HEK293 (cell line): ENCODE measurements around the gene GIMAP6.

Experiments used
- CTCF ChIA-PET: fragments of 350-600 bp; formaldehyde crosslinking; extraction: SDS; loops from one replicate; lab custom pipeline; 2021; ENCODE audit warnings: antibody characterized with exemption; lab: Yijun Ruan, JAX
- POLR2A ChIA-PET: fragments of 300-600 bp; formaldehyde crosslinking; extraction: SDS; loops from one replicate; lab custom pipeline; 2020; ENCODE audit warnings: antibody characterized with exemption, inconsistent platforms; lab: Yijun Ruan, JAX
- H3K27ac ChIP-seq: fragments of 200-500 bp; sonication (Bioruptor generic); 2 replicates; pipeline ENCODE4 v1.5.1; 2014; ENCODE audit warnings: low read depth, low read length, control low read depth, inconsistent platforms; ENCODE audit errors: extremely low read depth
- H3K36me3 ChIP-seq, 2 experiments: fragments of 200-500 bp in 1 of 2; sonication (Bioruptor generic) in 1 of 2; 1 replicate in 1 of 2; 2 replicates in 1 of 2; pipeline ENCODE4 v1.5.1; 2014 to 2017; ENCODE audit warnings: inconsistent platforms in 2 of 2, low read length in 2 of 2; ENCODE audit not compliant: control insufficient read depth in 2 of 2, insufficient read depth in 1 of 2
- H3K4me1 ChIP-seq: fragments of 200-500 bp; sonication (Bioruptor generic); 2 replicates; pipeline ENCODE4 v1.5.1; 2014; ENCODE audit warnings: mild to moderate bottlenecking, low read length, inconsistent platforms; ENCODE audit not compliant: control insufficient read depth, insufficient read depth
- H3K4me3 ChIP-seq: 2 replicates; pipeline ENCODE4 v1.5.1; 2011; ENCODE audit warnings: low read depth, mild to moderate bottlenecking, control low read depth, low read length, moderate library complexity
- H3K9me3 ChIP-seq: fragments of 200-500 bp; sonication (Bioruptor generic); 2 replicates; pipeline ENCODE4 v1.5.1; 2014; ENCODE audit warnings: low read depth, low read length, inconsistent platforms; ENCODE audit not compliant: control insufficient read depth, insufficient read depth
- MYNN ChIP-seq: fragments of 450-650 bp; formaldehyde crosslinking; IDR thresholded peaks from 2 replicates; pipeline ENCODE4 v1.5.1; 2016; ENCODE audit warnings: missing biosample characterization, missing genetic modification characterization, borderline replicate concordance
- YY2 ChIP-seq: fragments of 450-650 bp; formaldehyde crosslinking; IDR thresholded peaks from 2 replicates; pipeline ENCODE4 v1.5.1; 2016; ENCODE audit warnings: missing biosample characterization, missing genetic modification characterization
- ZBTB20 ChIP-seq: fragments of 450-650 bp; formaldehyde crosslinking; IDR thresholded peaks from 2 replicates; pipeline ENCODE4 v1.5.1; 2016; ENCODE audit warnings: missing biosample characterization, missing genetic modification characterization
- ZBTB8A ChIP-seq: fragments of 450-650 bp; formaldehyde crosslinking; IDR thresholded peaks from 2 replicates; pipeline ENCODE4 v1.5.1; 2016; ENCODE audit warnings: missing biosample characterization, missing genetic modification characterization
- ZFP41 ChIP-seq: fragments of 450-650 bp; formaldehyde crosslinking; IDR thresholded peaks from 2 replicates; pipeline ENCODE4 v1.5.1; 2016; ENCODE audit warnings: missing biosample characterization, missing genetic modification characterization, borderline replicate concordance
- ZIC2 ChIP-seq: fragments of 450-650 bp; formaldehyde crosslinking; IDR thresholded peaks from 2 replicates; pipeline ENCODE4 v1.5.1; 2016; ENCODE audit warnings: missing biosample characterization, missing genetic modification characterization
- ZNF311 ChIP-seq: fragments of 450-650 bp; formaldehyde crosslinking; IDR thresholded peaks from 2 replicates; pipeline ENCODE4 v1.5.1; 2017; ENCODE audit warnings: missing biosample characterization, missing genetic modification characterization, borderline replicate concordance
- ZNF324 ChIP-seq: fragments of 450-650 bp; formaldehyde crosslinking; IDR thresholded peaks from 2 replicates; pipeline ENCODE4 v1.5.1; 2016; ENCODE audit warnings: missing biosample characterization, missing genetic modification characterization
- ZNF350 ChIP-seq: fragments of 450-650 bp; formaldehyde crosslinking; IDR thresholded peaks from 2 replicates; pipeline ENCODE4 v1.5.0; 2017; ENCODE audit warnings: missing biosample characterization, mild to moderate bottlenecking, missing genetic modification characterization
- ZNF404 ChIP-seq: fragments of 450-650 bp; formaldehyde crosslinking; IDR thresholded peaks from 2 replicates; pipeline ENCODE4 v1.5.1; 2017; ENCODE audit warnings: missing biosample characterization, missing genetic modification characterization
- ZNF473 ChIP-seq: fragments of 450-650 bp; formaldehyde crosslinking; IDR thresholded peaks from 2 replicates; pipeline ENCODE4 v1.5.1; 2017; ENCODE audit warnings: missing biosample characterization, missing genetic modification characterization
- ZNF521 ChIP-seq: fragments of 450-650 bp; formaldehyde crosslinking; IDR thresholded peaks from 2 replicates; pipeline ENCODE4 v1.5.1; 2017; ENCODE audit warnings: missing biosample characterization, mild to moderate bottlenecking, missing genetic modification characterization
- ZNF596 ChIP-seq: fragments of 450-650 bp; IDR thresholded peaks from 2 replicates; pipeline ENCODE4 v1.5.0; 2018; ENCODE audit warnings: missing biosample characterization, mild to moderate bottlenecking, missing genetic modification characterization, moderate library complexity
- ZNF600 ChIP-seq: fragments of 450-650 bp; formaldehyde crosslinking; IDR thresholded peaks from 2 replicates; pipeline ENCODE4 v1.5.1; 2016; ENCODE audit warnings: missing biosample characterization, missing genetic modification characterization
- ZNF747 ChIP-seq: fragments of 450-650 bp; formaldehyde crosslinking; IDR thresholded peaks from 2 replicates; pipeline ENCODE4 v1.5.1; 2016; ENCODE audit warnings: missing biosample characterization, missing genetic modification characterization
- ZNF837 ChIP-seq: fragments of 450-650 bp; formaldehyde crosslinking; IDR thresholded peaks from 2 replicates; pipeline ENCODE4 v1.5.1; 2016; ENCODE audit warnings: missing biosample characterization, missing genetic modification characterization
- ZSCAN18 ChIP-seq: fragments of 450-650 bp; formaldehyde crosslinking; IDR thresholded peaks from 2 replicates; pipeline ENCODE4 v1.5.1; 2016; ENCODE audit warnings: missing biosample characterization, missing genetic modification characterization
- ZSCAN4 ChIP-seq: fragments of 450-650 bp; formaldehyde crosslinking; IDR thresholded peaks from 2 replicates; pipeline ENCODE4 v1.5.1; 2017; ENCODE audit warnings: missing biosample characterization, missing genetic modification characterization
- TF ChIP-seq, protein P1 (sequence below): fragments of 450-650 bp; IDR thresholded peaks from 2 replicates; pipeline ENCODE4 v1.5.1; 2018; ENCODE audit warnings: missing biosample characterization, missing genetic modification characterization
- TF ChIP-seq, protein P2 (sequence below): fragments of 450-650 bp; formaldehyde crosslinking; IDR thresholded peaks from 2 replicates; pipeline ENCODE4 v1.5.1; 2016; ENCODE audit warnings: missing biosample characterization, missing genetic modification characterization

The GIMAP6 gene

DNA sequence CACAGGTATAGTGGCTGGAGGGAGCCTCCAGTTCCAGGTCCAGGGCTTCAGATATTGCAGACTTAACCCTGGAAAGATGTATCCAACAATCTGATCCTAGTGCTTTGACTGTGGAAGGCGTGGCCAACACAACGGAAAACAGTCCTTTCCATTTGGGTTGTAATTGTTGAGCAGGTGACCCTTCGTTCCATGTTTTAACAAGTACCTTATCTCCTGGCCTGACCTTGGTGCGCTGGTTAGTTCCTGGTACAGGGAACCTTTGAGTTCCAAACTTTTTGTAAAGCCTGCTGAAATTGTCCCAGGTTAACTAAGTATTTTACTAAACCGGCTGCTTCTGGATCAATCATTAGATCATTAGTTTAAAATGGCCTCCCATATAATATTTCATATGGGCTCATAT lies 23.9 kb upstream of the GIMAP6 start (continued):
- TF ChIP-seq ZNF747 (tag by site-specific recombination): no peak
- TF ChIP-seq, protein P1, sequence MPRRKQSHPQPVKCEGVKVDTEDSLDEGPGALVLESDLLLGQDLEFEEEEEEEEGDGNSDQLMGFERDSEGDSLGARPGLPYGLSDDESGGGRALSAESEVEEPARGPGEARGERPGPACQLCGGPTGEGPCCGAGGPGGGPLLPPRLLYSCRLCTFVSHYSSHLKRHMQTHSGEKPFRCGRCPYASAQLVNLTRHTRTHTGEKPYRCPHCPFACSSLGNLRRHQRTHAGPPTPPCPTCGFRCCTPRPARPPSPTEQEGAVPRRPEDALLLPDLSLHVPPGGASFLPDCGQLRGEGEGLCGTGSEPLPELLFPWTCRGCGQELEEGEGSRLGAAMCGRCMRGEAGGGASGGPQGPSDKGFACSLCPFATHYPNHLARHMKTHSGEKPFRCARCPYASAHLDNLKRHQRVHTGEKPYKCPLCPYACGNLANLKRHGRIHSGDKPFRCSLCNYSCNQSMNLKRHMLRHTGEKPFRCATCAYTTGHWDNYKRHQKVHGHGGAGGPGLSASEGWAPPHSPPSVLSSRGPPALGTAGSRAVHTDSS (tag by site-specific recombination): no peak
- no peak for TF ChIP-seq MYNN (tag by site-specific recombination)
- no peak for TF ChIP-seq ZNF521 (tag by site-specific recombination)
- no peak for TF ChIP-seq ZNF324 (tag by site-specific recombination)
- TF ChIP-seq, all 188 proteins: peak for 0

DNA sequence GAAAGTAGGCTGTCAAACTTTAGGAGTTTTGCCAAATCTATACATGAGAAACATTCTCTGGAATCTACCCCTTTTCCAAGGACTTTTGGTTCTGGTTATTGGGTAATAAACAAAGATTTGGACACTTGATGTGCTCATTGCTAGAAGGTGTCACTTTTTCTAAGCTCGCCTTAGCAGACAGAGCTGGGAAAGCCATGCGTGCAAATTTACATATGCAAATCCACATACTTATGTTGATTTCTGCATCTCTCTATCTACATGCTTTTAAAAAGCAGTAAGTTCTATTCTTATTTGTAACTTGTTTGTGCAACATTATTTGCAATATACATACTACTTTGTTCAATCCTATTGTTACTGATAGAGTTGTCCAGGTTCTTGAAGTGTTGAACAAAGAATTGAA lies 22.5 kb upstream of the GIMAP6 start:
- TF ChIP-seq ZNF600 (tag by site-specific recombination) (no peak), ZNF473 (tag by site-specific recombination) (no peak), ZNF350 (no peak), ZIC2 (tag by site-specific recombination) (no peak), ZSCAN4 (no peak), ZFP41 (tag by site-specific recombination) (no peak), ZBTB8A (tag by site-specific recombination) (no peak), ZBTB20 (no peak), ZNF596 (tag by site-specific recombination) (no peak), ZSCAN18 (tag by site-specific recombination) (no peak), ZNF311 (tag by site-specific recombination) (no peak), YY2 (tag by site-specific recombination) (no peak), ZNF837 (tag by site-specific recombination) (no peak), ZNF404 (tag by site-specific recombination) (no peak)
- TF ChIP-seq, protein P2, sequence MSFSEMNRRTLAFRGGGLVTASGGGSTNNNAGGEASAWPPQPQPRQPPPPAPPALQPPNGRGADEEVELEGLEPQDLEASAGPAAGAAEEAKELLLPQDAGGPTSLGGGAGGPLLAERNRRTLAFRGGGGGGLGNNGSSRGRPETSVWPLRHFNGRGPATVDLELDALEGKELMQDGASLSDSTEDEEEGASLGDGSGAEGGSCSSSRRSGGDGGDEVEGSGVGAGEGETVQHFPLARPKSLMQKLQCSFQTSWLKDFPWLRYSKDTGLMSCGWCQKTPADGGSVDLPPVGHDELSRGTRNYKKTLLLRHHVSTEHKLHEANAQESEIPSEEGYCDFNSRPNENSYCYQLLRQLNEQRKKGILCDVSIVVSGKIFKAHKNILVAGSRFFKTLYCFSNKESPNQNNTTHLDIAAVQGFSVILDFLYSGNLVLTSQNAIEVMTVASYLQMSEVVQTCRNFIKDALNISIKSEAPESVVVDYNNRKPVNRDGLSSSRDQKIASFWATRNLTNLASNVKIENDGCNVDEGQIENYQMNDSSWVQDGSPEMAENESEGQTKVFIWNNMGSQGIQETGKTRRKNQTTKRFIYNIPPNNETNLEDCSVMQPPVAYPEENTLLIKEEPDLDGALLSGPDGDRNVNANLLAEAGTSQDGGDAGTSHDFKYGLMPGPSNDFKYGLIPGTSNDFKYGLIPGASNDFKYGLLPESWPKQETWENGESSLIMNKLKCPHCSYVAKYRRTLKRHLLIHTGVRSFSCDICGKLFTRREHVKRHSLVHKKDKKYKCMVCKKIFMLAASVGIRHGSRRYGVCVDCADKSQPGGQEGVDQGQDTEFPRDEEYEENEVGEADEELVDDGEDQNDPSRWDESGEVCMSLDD (tag by site-specific recombination): no peak
- no peaks in the 10 kb centered on the region for H3K4me1 ChIP-seq
- CTCF ChIA-PET: no interaction called here

More for the DNA sequence above, 22.5 kb upstream of the GIMAP6 start:
- no peaks in the 10 kb centered on the region for H3K9me3 ChIP-seq
- no peak overlapping the region for H3K4me3 ChIP-seq
- H3K36me3 ChIP-seq: no peaks in the 10 kb centered on the region
- POLR2A ChIA-PET: no interaction called here
- H3K27ac ChIP-seq: no peak overlapping the region
